ENCODE measurements around the gene RAB13. TPM values are rescaled to one million over a fixed set of nuclear protein-coding genes. Genes with fewer than 3 reads are reported as not detected.

RAB13 gene
- total and polyA plus RNA-seq, 2 of the 13 experiments (the other 11 are each of a cell fraction or from before 2014, with no cell fraction given) = 15.9 to 24.7 TPM

DNA sequence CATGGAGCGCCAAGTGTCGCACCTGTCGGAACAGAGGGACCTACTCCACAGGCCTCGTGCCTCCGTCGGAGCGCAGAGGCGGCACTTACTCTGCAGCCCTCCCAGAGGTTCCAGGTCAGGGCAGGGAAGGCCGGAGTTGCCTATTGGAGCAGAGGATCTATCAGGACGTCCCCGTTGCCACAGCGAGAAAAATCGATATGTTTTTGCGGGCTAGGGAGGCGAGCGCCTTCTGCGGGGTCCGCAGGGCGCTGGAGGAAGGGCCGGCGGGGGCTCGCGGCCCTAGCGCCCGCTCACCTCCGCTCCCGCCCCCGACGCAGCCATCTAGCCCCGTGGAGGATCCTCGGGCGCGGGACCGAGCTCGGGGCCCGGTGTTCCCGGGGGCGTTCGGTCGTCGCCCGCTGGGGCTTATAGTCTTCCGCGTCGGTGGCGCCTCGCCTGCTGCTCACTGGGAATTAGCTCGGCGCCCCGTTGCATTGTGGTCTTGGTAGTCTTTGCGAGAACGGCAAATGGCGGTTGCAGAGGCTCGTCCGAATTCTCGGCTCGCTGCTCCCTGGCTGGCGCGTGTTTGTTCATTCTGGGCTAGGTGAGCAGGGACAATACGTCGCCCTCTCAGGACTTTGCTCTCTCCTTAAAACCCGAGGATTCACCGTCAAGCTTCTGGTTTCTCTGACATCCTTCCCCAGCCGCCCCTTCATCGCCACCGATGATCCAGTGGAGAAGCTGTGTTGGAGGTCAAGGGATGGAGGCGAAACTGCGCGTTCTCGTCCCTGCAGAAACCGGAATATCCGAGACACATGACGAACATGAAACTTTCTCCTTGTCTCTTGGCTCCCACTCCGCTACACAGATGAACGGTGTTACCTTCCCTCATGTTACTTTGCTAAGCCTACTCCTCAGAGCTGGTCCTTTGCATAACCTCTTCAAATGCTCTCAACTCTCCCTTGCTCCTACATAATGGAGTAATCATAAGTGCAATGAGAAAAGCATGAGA is 8.6 kb downstream of the RAB13 start, which contains the start of gene JTB (continued):
- TF ChIP-seq, protein P1, sequence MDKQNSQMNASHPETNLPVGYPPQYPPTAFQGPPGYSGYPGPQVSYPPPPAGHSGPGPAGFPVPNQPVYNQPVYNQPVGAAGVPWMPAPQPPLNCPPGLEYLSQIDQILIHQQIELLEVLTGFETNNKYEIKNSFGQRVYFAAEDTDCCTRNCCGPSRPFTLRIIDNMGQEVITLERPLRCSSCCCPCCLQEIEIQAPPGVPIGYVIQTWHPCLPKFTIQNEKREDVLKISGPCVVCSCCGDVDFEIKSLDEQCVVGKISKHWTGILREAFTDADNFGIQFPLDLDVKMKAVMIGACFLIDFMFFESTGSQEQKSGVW (CRISPR knock-in tag; IDR thresholded peaks at IDR 0.05; ENCODE audit: borderline replicate concordance) = no peak
- TF ChIP-seq TBL1XR1 (IDR thresholded peaks at IDR 0.05; ENCODE audit: borderline replicate concordance, low read length, partially characterized antibody) (no peak), ZNF496 (CRISPR knock-in tag; IDR thresholded peaks at IDR 0.05; ENCODE audit: insufficient replicate concordance) (no peak), ZNF207 (IDR thresholded peaks at IDR 0.05; ENCODE audit: borderline replicate concordance) (no peak), HNF4A (CRISPR knock-in tag; IDR thresholded peaks at IDR 0.05) (peak; percentile 10; the same call in 1 of the 2 replicates), CHD2 (IDR thresholded peaks at IDR 0.05; ENCODE audit: low read depth, low read length) (no peak), SMAD9 (CRISPR knock-in tag; IDR thresholded peaks at IDR 0.05) (0 out of 2 replicates have a peak, but pooled peaks have one; percentile 20), KDM4B (CRISPR knock-in tag; IDR thresholded peaks at IDR 0.05) (no peak), ZBTB42 (CRISPR knock-in tag; IDR thresholded peaks at IDR 0.05) (no peak), SOX13 (IDR thresholded peaks at IDR 0.05) (no peak), SOX13 (CRISPR knock-in tag; conservative IDR thresholded peaks at IDR 0.05 in 1 of 2, IDR thresholded peaks at IDR 0.05 in 1 of 2) (no peak), KLF12 (CRISPR knock-in tag; IDR thresholded peaks at IDR 0.05; ENCODE audit: borderline replicate concordance) (no peak), ISX (CRISPR knock-in tag; conservative IDR thresholded peaks at IDR 0.05) (0 out of 2 replicates have a peak, but pooled peaks have one; percentile 58), GTF3A (CRISPR knock-in tag; conservative IDR thresholded peaks at IDR 0.05) (no peak), RBM22 (optimal IDR thresholded peaks at IDR 0.05; ENCODE audit: low read length) (peak; percentile 68), KAT7 (CRISPR knock-in tag; IDR thresholded peaks at IDR 0.05; ENCODE audit: borderline replicate concordance) (peak; percentile 77; the same call in 1 of the 2 replicates), ZNF567 (CRISPR knock-in tag; IDR thresholded peaks at IDR 0.05; ENCODE audit: borderline replicate concordance) (peak; percentile 69; the same call in 1 of the 2 replicates), ZMAT3 (CRISPR knock-in tag; conservative IDR thresholded peaks at IDR 0.05) (peak; percentile 65; the same call in 1 of the 2 replicates), ZNF160 (CRISPR knock-in tag; IDR thresholded peaks at IDR 0.05) (peak; percentile 40; the same call in 1 of the 2 replicates), FOSL2 (CRISPR knock-in tag; IDR thresholded peaks at IDR 0.05) (peak; percentile 32; the same call in 1 of the 2 replicates), MYC (CRISPR knock-in tag; IDR thresholded peaks at IDR 0.05; ENCODE audit: borderline replicate concordance) (peak; percentile 88), ZNF446 (CRISPR knock-in tag; IDR thresholded peaks at IDR 0.05) (no peak), ZNF264 (CRISPR knock-in tag; IDR thresholded peaks at IDR 0.05) (no peak), ZNF350 (CRISPR knock-in tag; IDR thresholded peaks at IDR 0.05; ENCODE audit: borderline replicate concordance, low read depth) (peak; percentile 67), SRF (IDR thresholded peaks at IDR 0.05; ENCODE audit: low read depth, low read length) (no peak)
- TF ChIP-seq, protein P2, sequence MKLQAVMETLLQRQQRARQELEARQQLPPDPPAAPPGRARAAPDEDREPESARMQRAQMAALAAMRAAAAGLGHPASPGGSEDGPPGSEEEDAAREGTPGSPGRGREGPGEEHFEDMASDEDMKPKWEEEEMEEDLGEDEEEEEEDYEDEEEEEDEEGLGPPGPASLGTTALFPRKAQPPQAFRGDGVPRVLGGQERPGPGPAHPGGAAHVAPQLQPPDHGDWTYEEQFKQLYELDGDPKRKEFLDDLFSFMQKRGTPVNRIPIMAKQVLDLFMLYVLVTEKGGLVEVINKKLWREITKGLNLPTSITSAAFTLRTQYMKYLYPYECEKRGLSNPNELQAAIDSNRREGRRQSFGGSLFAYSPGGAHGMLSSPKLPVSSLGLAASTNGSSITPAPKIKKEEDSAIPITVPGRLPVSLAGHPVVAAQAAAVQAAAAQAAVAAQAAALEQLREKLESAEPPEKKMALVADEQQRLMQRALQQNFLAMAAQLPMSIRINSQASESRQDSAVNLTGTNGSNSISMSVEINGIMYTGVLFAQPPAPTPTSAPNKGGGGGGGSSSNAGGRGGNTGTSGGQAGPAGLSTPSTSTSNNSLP (IDR thresholded peaks at IDR 0.05; ENCODE audit: low read depth, low read length) = no peak
- TF ChIP-seq, protein P3, sequence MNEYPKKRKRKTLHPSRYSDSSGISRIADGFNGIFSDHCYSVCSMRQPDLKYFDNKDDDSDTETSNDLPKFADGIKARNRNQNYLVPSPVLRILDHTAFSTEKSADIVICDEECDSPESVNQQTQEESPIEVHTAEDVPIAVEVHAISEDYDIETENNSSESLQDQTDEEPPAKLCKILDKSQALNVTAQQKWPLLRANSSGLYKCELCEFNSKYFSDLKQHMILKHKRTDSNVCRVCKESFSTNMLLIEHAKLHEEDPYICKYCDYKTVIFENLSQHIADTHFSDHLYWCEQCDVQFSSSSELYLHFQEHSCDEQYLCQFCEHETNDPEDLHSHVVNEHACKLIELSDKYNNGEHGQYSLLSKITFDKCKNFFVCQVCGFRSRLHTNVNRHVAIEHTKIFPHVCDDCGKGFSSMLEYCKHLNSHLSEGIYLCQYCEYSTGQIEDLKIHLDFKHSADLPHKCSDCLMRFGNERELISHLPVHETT (CRISPR knock-in tag; conservative IDR thresholded peaks at IDR 0.05) = peak; percentile 86
